Tibial nerve (tissue), 4 donors: Measurements from ENCODE around the gene TENT4A. TPM values are rescaled to one million over a fixed set of nuclear protein-coding genes. Genes with fewer than 3 reads are reported as not detected.

Experiments used
- DNase-seq, 2 donors: peaks; one replicate each; pipeline ENCODE4 v3.0.0-alpha.2; 2019; ENCODE audit warnings: low spot score in 2 of 2
- H3K27ac ChIP-seq, 4 donors: fragments of 200-600 bp; sonication (generic) in 3 of 4; one replicate each; pipeline ENCODE4 v1.5.1; 2017 to 2019; ENCODE audit warnings: mild to moderate bottlenecking in 1 of 4
- H3K27me3 ChIP-seq, 2 donors: fragments of 200-600 bp; sonication (generic) in 1 of 2; one replicate each; pipeline versions ENCODE4 v1.5.1 to v1.6.0; 2017 to 2019
- H3K36me3 ChIP-seq, 3 donors: fragments of 200-600 bp; sonication (generic); one replicate each; pipeline ENCODE4 v1.5.1; 2018 to 2019
- H3K4me1 ChIP-seq, 4 donors: fragments of 200-600 bp; sonication (generic) in 3 of 4; one replicate each; pipeline ENCODE4 v1.5.1; 2017 to 2019
- H3K4me3 ChIP-seq, 4 donors: fragments of 200-600 bp; sonication (generic) in 3 of 4; one replicate each; pipeline ENCODE4 v1.5.1; 2017 to 2019; ENCODE audit warnings: mild to moderate bottlenecking in 1 of 4, moderate library complexity in 1 of 4
- H3K9me3 ChIP-seq, 4 donors: fragments of 200-600 bp; sonication (generic) in 3 of 4; one replicate each; pipeline ENCODE4 v1.5.1; 2017 to 2019
- EP300 ChIP-seq, 2 donors: sonication (generic); formaldehyde crosslinking; IDR thresholded peaks; one replicate each; pipeline ENCODE4 v1.6.1; 2017; ENCODE audit warnings: antibody characterized with exemption in 2 of 2, mild to moderate bottlenecking in 1 of 2
- POLR2A ChIP-seq, 2 donors: fragments of 450-650 bp; IDR thresholded peaks; one replicate each; pipeline ENCODE4 v1.6.1; 2017; ENCODE audit warnings: antibody characterized with exemption in 2 of 2, mild to moderate bottlenecking in 2 of 2, moderate library complexity in 2 of 2
- WGBS, 2 donors: methylation state at CpG; one replicate each; pipeline ENCODE4 v1.1.5; 2018; 5-methylcytosine and 5-hydroxymethylcytosine counted together
- total RNA-seq, 4 donors: library from RNA; depleted of rRNA; stranded (reverse); fragments of >200 nt; gene quantifications; one replicate each; pipeline ENCODE4 v1.1.0, GENCODE V29; 2016
- TF ChIP-seq, protein P1 (sequence below), 5 experiments: fragments of 200-600 bp in 3 of 5; fragments of 450-650 bp in 2 of 5; sonication (generic) in 3 of 5; IDR thresholded peaks; one replicate each; pipeline ENCODE4 v1.5.1; 2016 to 2019; ENCODE audit warnings: antibody characterized with exemption in 5 of 5, mild to moderate bottlenecking in 3 of 5, moderate library complexity in 2 of 5

Gene TENT4A
- total RNA-seq, 4 donors from 2014 or later, result 22.7 to 34.1 (median 29.2) TPM

DNA sequence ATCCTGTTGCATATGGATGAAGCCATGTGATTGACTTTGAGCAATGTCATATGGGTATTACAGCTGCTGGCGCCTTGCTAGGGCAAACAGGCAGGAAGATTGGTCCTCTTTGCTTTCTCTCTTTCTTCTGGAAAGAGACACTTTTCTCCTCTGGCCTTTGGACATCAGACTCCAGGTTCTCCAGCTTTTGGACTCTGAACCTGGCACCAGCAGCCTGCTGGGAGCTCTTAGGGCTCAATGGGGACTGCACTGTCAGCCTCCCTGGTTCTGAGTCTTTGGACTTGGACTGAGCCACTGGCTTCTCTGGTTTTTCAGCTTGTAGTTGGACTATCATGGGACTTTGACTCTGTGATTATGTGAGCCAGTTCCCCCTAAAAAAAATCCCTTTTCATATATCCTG lies 34.8 kb upstream of the TENT4A start:
- Histone ChIP-seq H3K36me3 (peaks cover 0 to under 1% (median 0%) of the 10 kb centered on the region in 3 donors), H3K27me3 (peaks cover 0 to 7% of the 10 kb centered on the region in 2 donors), H3K27ac (no peak overlapping the region), H3K9me3 (no peaks in the 10 kb centered on the region), H3K4me1 (no peaks in the 10 kb centered on the region), H3K4me3 (no peak overlapping the region)
- DNase-seq, result no peak
- no peak for TF ChIP-seq POLR2A (IDR thresholded peaks at IDR 0.05)
- TF ChIP-seq, protein P1, sequence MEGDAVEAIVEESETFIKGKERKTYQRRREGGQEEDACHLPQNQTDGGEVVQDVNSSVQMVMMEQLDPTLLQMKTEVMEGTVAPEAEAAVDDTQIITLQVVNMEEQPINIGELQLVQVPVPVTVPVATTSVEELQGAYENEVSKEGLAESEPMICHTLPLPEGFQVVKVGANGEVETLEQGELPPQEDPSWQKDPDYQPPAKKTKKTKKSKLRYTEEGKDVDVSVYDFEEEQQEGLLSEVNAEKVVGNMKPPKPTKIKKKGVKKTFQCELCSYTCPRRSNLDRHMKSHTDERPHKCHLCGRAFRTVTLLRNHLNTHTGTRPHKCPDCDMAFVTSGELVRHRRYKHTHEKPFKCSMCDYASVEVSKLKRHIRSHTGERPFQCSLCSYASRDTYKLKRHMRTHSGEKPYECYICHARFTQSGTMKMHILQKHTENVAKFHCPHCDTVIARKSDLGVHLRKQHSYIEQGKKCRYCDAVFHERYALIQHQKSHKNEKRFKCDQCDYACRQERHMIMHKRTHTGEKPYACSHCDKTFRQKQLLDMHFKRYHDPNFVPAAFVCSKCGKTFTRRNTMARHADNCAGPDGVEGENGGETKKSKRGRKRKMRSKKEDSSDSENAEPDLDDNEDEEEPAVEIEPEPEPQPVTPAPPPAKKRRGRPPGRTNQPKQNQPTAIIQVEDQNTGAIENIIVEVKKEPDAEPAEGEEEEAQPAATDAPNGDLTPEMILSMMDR (IDR thresholded peaks at IDR 0.05), result no peak
- no peak for TF ChIP-seq EP300 (IDR thresholded peaks at IDR 0.05)
- WGBS, 2 donors, result 94 to 95% methylated on average over 1 of the region's 1 CpG

DNA sequence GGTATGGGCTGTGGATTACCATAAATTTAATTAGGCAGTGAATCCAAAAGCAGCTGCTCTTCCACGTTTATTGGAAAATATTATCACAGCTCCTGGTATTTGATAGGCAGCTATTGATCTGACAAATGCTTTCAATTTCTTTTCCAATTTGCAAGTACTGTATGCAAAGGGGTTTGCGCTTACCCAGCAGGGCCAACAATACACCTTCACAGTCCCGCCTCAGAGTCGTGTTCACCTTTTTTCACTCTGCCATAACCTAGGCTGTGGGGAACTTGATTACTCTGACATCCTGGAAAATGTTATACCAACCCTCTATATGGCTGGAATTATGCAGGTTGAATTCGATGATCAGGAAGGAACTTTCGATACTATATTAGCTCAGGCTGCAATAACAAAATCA lies 32.3 kb upstream of the TENT4A start:
- TF ChIP-seq, protein P1 (IDR thresholded peaks at IDR 0.05), result no peak
- no peak for TF ChIP-seq POLR2A (IDR thresholded peaks at IDR 0.05)
- no peak for TF ChIP-seq EP300 (IDR thresholded peaks at IDR 0.05)
- DNase-seq, result no peak
- no peak overlapping the region for H3K27ac ChIP-seq
- no peaks in the 10 kb centered on the region for H3K4me1 ChIP-seq
- 69 to 70% methylated on average over 6 of the region's 6 CpGs for WGBS, 2 donors
- peaks cover 0 to 7% of the 10 kb centered on the region in 2 donors for H3K27me3 ChIP-seq
- H3K36me3 ChIP-seq, result no peaks in the 10 kb centered on the region
- no peak overlapping the region for H3K4me3 ChIP-seq
- H3K9me3 ChIP-seq, result no peaks in the 10 kb centered on the region

DNA sequence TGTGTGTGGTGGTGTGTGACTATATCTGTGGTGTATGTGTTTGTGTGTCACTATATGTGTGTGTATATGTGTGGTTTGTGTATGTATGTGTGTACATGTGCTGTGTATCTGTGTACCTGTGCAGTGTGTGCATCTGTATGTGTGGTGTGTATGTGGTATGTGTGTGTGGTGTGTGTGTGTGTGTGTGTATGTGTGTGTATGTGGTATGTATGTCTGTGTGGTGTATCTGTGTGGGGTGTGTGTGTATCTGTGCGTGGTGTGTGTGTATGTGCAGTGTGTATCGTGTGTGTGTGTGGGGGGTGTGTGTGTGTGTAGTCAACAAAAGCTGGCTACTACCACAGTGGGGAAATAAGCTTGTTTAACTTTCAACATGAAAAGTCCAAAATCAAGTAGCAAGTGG lies 31.6 kb upstream of the TENT4A start:
- Histone ChIP-seq H3K9me3 (no peaks in the 10 kb centered on the region), H3K27ac (no peak overlapping the region), H3K4me1 (no peaks in the 10 kb centered on the region), H3K27me3 (peaks cover 0 to 7% of the 10 kb centered on the region in 2 donors), H3K36me3 (no peaks in the 10 kb centered on the region), H3K4me3 (no peak overlapping the region)
- WGBS, 2 donors, result 50 to 85% methylated on average over 2 of the region's 2 CpGs
- TF ChIP-seq POLR2A (IDR thresholded peaks at IDR 0.05) (no peak), EP300 (IDR thresholded peaks at IDR 0.05) (no peak)
- TF ChIP-seq, protein P1 (IDR thresholded peaks at IDR 0.05), result no peak
- no peak for DNase-seq

DNA sequence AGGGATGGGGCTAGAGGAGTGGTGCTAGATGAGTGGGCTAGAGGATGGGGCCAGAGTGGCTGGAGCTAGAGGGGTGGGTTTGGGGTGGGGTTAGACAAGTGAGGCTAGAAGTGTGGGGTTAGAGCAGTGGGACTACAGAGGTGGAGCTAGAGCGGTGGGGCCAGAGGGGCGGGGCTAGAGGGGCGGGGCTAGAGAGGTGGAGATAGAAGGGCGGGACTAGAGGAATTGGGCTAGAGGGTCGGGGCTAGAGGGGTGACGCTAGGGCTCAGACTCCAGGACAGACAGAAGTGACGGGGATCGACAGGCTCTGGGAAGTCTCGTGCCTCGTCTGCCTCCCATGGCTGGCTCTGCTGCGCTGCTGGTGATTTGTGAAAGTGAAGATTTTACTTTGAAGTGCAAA lies 31.0 kb upstream of the TENT4A start:
- peaks cover 0 to 2% (median 0%) of the 10 kb centered on the region in 4 donors for H3K4me1 ChIP-seq
- TF ChIP-seq, protein P1 (IDR thresholded peaks at IDR 0.05), result no peak
- no peak for TF ChIP-seq EP300 (IDR thresholded peaks at IDR 0.05)
- TF ChIP-seq POLR2A (IDR thresholded peaks at IDR 0.05), result no peak
- no peak for DNase-seq
- no peaks in the 10 kb centered on the region for H3K9me3 ChIP-seq
- H3K4me3 ChIP-seq, result no peak overlapping the region
- H3K36me3 ChIP-seq, result no peaks in the 10 kb centered on the region
- no peak overlapping the region for H3K27ac ChIP-seq
- H3K27me3 ChIP-seq, result peaks cover 0 to 7% of the 10 kb centered on the region in 2 donors
- 50 to 53% methylated on average over 11 of the region's 11 CpGs for WGBS, 2 donors

DNA sequence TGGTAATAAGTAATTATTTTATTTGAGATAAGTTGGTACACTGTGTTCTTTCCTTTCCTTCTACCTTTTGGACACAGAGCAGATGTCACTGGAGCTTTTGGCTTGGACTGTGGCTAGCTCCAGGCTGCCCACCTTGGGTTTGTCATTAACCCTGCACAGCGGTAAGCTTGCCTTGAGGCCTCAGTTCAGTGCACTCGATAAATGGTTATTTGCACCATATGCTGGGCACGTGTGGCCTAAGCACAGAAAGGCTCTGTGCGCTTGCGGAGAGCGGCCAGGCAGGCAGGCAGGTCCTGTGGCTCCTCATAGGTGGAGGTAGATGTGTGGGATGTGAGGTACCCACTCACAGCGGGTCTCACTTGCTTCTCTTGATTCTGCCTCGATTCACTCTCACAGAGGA lies 30.0 kb upstream of the TENT4A start:
- no peak for DNase-seq
- Histone ChIP-seq H3K9me3 (no peaks in the 10 kb centered on the region), H3K4me3 (no peak overlapping the region), H3K27ac (no peak overlapping the region), H3K36me3 (no peaks in the 10 kb centered on the region), H3K4me1 (peaks cover 0 to 3% (median 0%) of the 10 kb centered on the region in 4 donors), H3K27me3 (peaks cover 0 to 7% of the 10 kb centered on the region in 2 donors)
- 79 to 87% methylated on average over 8 of the region's 8 CpGs for WGBS, 2 donors
- TF ChIP-seq EP300 (IDR thresholded peaks at IDR 0.05) (no peak), POLR2A (IDR thresholded peaks at IDR 0.05) (no peak)
- TF ChIP-seq, protein P1 (IDR thresholded peaks at IDR 0.05), result no peak
